ENCODE data around the gene HYKK.

Gene HYKK

GRCh38 chr15:78573416-78573815, 66.0 kb downstream of the HYKK start:
- CTCF ChIA-PET = no interaction called here
- POLR2A ChIA-PET = no interaction called here

GRCh38 chr15:78574944-78575343, 67.6 kb downstream of the HYKK start:
- TF ChIP-seq CTCF (IDR thresholded peaks at IDR 0.05; ENCODE audit: control extremely low read depth, extremely low read depth, low read depth, missing control alignments) = no peak
- POLR2A ChIA-PET = no interaction called here
- DNase-seq (ENCODE audit: extremely low spot score) = peak; percentile 16
- CTCF ChIA-PET = interaction anchor here (1.0 to 3.8 kb wide), 2 partner anchors 8 to 64 kb away, joined by 4 to 16 read pairs; partner anchors contain the start of gene CHRNA5

More at GRCh38 chr15:78573416-78573815, 66.0 kb downstream of the HYKK start:
- no peak for TF ChIP-seq CTCF (IDR thresholded peaks at IDR 0.05; ENCODE audit: control extremely low read depth, extremely low read depth, low read depth, missing control alignments)
- no peak for DNase-seq (ENCODE audit: extremely low spot score)
